ENCODE results near the gene HDC.

HDC gene

GRCh38 chr15:50227076-50227475, 38.5 kb downstream of the HDC start:
- DNase-seq: no peak

- no peak for DNase-seq
These were observed 39.6 kb downstream of the HDC start for GRCh38 chr15:50225938-50226337.

GRCh38 chr15:50225057-50225456, 40.5 kb downstream of the HDC start:
- DNase-seq: no peak

- DNase-seq: no peak
These were observed 40.9 kb downstream of the HDC start for GRCh38 chr15:50224606-50225005.

- no peak for DNase-seq
These were observed 43.3 kb downstream of the HDC start for GRCh38 chr15:50222181-50222580.

- no peak for DNase-seq
These were observed 45.7 kb downstream of the HDC start for GRCh38 chr15:50219820-50220219.

GRCh38 chr15:50218691-50219090, 46.8 kb downstream of the HDC start:
- no peak for DNase-seq

- DNase-seq: no peak
These were observed 47.2 kb downstream of the HDC start for GRCh38 chr15:50218291-50218690.

GRCh38 chr15:50210462-50211157, 54.9 kb downstream of the HDC start:
- no peak for DNase-seq

- no peak for DNase-seq
These were observed 55.7 kb downstream of the HDC start for GRCh38 chr15:50209809-50210208.

GRCh38 chr15:50206020-50206419, 59.5 kb downstream of the HDC start:
- no peak for DNase-seq

GRCh38 chr15:50202003-50202402, 63.5 kb downstream of the HDC start:
- DNase-seq: no peak

- DNase-seq: no peak
These were observed 72.5 kb downstream of the HDC start for GRCh38 chr15:50192926-50193620.

GRCh38 chr15:50192164-50192563, 73.4 kb downstream of the HDC start:
- DNase-seq: no peak
